OCI-LY1 (cell line): ENCODE measurements around the gene ZNRD2.

ENCODE experiments used
- CTCF ChIP-seq: fragments of 200-600 bp; sonication (generic), shearing (Covaris generic); IDR thresholded peaks from 2 replicates; pipeline ENCODE4 v1.5.1; 2017; ENCODE audit warnings: mild to moderate bottlenecking, antibody characterized with exemption, low read length, moderate library complexity, mixed read lengths
- EZH2 ChIP-seq: fragments of 200-600 bp; sonication (generic), shearing (Covaris generic); IDR thresholded peaks from 2 replicates; pipeline ENCODE4 v1.8.0; 2017; ENCODE audit warnings: borderline replicate concordance, mixed run types, mild to moderate bottlenecking, antibody characterized with exemption, low read length, moderate library complexity, mixed read lengths

- TF ChIP-seq CTCF, result no peak
- TF ChIP-seq EZH2, result no peak
These were observed 12.0 kb upstream of the ZNRD2 start, which contains the start of gene LTBP3 for GRCh38 chr11:65558002-65558929.
